SK-N-MC (cell line): ENCODE results near the gene THAP7.
"Not testable (repeated sequence)": the region's sequence is repeated elsewhere in the genome, so short reads cannot be mapped to it uniquely, and the experiment has no call there.

Experiments used
- DNase-seq: peaks from one replicate; pipeline ENCODE4 v3.0.0-alpha.2; 2011; ENCODE audit warnings: low read depth, low spot score
- H3K27ac ChIP-seq: fragments of 200-600 bp; sonication (generic); 2 replicates; pipeline ENCODE4 v1.5.1; 2016; ENCODE audit warnings: mixed run types
- H3K36me3 ChIP-seq: fragments of 200-600 bp; sonication (generic); 2 replicates; pipeline ENCODE4 v1.6.1; 2017; ENCODE audit warnings: antibody characterized with exemption, low read length, mixed read lengths; ENCODE audit not compliant: insufficient read depth
- H3K4me3 ChIP-seq: fragments of 200-600 bp; sonication (generic); 2 replicates; pipeline ENCODE4 v1.5.1; 2016
- H3K9ac ChIP-seq: fragments of 200-600 bp; sonication (generic); 2 replicates; pipeline ENCODE4 v1.8.0; 2017; ENCODE audit warnings: mixed run types, mixed read lengths; ENCODE audit not compliant: insufficient read length
- H3K9me3 ChIP-seq: fragments of 200-600 bp; sonication (generic); 2 replicates; pipeline ENCODE4 v1.6.1; 2017; ENCODE audit warnings: low read depth, mild to moderate bottlenecking, antibody characterized with exemption, low read length, moderate library complexity, mixed read lengths
- EZH2 ChIP-seq: fragments of 200-600 bp; sonication (generic); IDR thresholded peaks from one replicate; pipeline ENCODE4 v1.6.1; 2017; ENCODE audit warnings: antibody characterized with exemption
- FOXP2 ChIP-seq: optimal IDR thresholded peaks from 2 replicates; pipeline ENCODE3; 2011; ENCODE audit warnings: mild to moderate bottlenecking, moderate library complexity; ENCODE audit not compliant: insufficient read depth; ENCODE audit errors: extremely low read length, control extremely low read depth
- POLR2AphosphoS5 ChIP-seq: IDR thresholded peaks from 2 replicates; pipeline ENCODE4 v1.6.1; 2012; ENCODE audit warnings: mild to moderate bottlenecking, low read depth, low read length, borderline replicate concordance

The THAP7 gene

DNA sequence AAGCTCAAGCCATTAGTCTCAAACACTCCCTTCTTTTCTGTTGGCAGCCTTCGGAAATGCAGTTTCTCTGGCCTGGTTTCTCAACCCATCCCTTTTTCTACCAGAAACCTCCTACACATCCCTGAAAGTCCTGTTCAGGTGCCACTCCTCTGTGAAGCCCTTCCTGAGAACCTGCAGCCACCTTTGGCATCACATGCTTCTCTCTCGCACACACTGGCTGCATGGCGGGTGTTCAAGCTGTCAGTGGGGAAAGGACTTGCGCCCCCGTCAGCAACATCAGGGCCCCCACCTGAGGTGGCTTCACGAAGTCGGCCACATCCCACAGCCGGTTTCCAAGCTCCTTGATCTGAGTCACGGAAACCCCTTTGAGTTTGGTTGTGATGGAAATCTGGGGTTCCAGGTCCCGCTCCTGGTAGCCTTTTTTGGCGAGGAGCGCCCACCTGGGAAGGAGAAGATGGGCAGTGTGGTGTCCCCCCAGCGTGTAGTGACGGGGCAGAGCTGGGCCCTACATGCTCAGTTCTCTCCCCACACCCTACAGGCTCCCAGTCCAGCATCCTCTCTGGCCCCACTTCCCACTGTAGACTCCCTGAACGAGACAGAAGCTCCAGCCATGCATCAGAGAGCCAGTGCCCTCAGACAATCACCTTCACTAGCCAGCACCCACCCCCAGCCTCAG is 42.1 kb upstream of the THAP7 start:
- H3K4me3 ChIP-seq = no peak overlapping the region
- H3K9ac ChIP-seq = no peak overlapping the region
- no peaks in the 10 kb centered on the region for H3K9me3 ChIP-seq
- TF ChIP-seq EZH2 (no peak), POLR2AphosphoS5 (no peak), FOXP2 (no peak)
- no peak for DNase-seq
- no peaks in the 10 kb centered on the region for H3K36me3 ChIP-seq
- H3K27ac ChIP-seq = no peak overlapping the region

- Histone ChIP-seq H3K36me3 (no peaks in the 10 kb centered on the region), H3K27ac (no peak overlapping the region), H3K9ac (no peak overlapping the region), H3K4me3 (no peak overlapping the region), H3K9me3 (no peaks in the 10 kb centered on the region)
- no peak for DNase-seq
- TF ChIP-seq EZH2 = no peak
- no peak for TF ChIP-seq POLR2AphosphoS5
- TF ChIP-seq FOXP2 = no peak
Measured at GRCh38 chr22:21042978-21043859, 41.3 kb upstream of the THAP7 start.

DNA sequence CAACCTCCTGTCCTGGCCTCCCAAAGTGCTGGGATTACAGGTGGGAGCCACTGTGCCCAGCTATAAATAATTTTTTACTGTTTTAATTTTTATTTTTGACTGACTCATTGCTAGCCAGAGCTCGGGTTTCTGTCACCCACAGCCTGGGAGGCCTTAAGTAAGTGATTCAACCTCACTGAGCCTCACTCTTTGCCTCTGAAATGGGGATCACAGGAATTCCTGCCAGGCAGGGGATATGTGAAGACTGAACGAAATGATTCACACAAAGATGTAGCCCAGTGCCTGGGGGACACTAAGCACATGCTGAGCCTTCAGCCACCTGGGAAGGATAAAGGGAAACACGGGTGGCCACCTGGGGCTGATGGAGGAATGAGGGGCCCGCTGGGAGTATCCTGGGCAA is 40.0 kb upstream of the THAP7 start:
- H3K27ac ChIP-seq = no peak overlapping the region
- H3K36me3 ChIP-seq = no peaks in the 10 kb centered on the region

DNA sequence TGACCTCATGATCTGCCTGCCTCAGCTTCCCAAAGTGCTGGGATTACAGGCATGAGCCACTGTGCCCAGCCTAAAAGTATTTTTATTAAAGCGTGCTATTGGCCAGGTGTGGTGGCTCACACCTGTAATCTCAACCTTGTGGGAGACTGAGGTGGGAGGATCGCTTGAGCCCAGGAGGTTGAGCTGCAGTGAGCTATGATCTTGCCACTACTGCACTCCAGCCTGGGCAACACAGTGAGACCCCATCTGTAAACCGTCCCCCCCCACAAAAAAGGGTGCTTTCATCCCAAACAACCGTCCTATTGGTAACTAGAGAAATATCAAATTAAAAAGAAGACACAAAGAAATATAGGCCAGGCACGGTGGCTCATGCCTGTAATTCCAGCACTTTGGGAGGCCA is 37.2 kb upstream of the THAP7 start:
- H3K36me3 ChIP-seq, H3K27ac ChIP-seq, DNase-seq, H3K4me3 ChIP-seq, H3K9ac ChIP-seq, H3K9me3 ChIP-seq: not testable (repeated sequence)

More for the DNA sequence above, 40.0 kb upstream of the THAP7 start:
- H3K4me3 ChIP-seq = no peak overlapping the region
- TF ChIP-seq POLR2AphosphoS5 (no peak), FOXP2 (no peak), EZH2 (no peak)
- no peaks in the 10 kb centered on the region for H3K9me3 ChIP-seq
- no peak for DNase-seq
- no peak overlapping the region for H3K9ac ChIP-seq

DNA sequence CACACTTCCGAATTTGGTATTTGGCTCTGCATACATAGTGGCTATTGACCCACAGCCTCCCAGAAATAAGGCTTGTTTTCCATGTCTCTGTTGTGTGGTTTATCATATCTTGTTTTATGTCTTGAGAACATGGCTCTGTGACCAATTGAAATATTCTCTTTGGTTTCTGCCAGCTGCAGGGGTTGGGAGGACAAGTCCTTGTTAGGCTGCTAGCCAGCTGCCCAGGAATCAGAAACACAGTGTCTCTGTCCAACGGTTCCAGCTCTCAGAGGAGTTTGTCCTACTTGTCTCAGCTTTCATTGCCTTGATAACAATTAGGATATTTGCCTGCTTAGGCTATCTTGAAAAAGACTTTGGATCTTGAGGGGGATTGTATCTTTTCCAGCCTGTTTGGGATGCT is 36.5 kb upstream of the THAP7 start:
- Histone ChIP-seq H3K9me3 (no peaks in the 10 kb centered on the region), H3K36me3 (no peaks in the 10 kb centered on the region), H3K27ac (no peak overlapping the region), H3K4me3 (no peak overlapping the region), H3K9ac (no peak overlapping the region)
- TF ChIP-seq FOXP2 = no peak
- TF ChIP-seq EZH2 = no peak
- TF ChIP-seq POLR2AphosphoS5 = no peak
- DNase-seq = no peak

DNA sequence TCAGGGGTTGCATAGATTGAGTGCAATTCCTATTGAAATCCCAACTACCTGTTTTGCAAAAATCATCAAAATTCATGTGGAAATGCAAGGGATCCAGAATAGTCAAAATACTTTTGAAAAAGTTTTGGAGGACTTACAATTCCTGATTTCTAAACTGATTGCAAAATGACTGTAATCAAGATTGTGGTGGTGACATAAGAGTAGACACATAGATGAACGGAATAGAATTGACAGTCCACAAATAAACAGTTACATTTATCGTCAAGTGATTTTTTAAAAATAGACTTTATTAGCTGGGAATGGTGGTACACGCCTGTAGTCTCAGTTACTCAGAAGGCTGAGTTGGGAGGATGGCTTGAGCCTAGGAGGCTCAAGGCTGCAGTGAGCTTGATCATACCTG is 33.1 kb upstream of the THAP7 start:
- TF ChIP-seq POLR2AphosphoS5 = no peak
- no peak for TF ChIP-seq EZH2
- TF ChIP-seq FOXP2 = no peak
- no peak overlapping the region for H3K27ac ChIP-seq
- H3K9ac ChIP-seq = no peak overlapping the region

DNA sequence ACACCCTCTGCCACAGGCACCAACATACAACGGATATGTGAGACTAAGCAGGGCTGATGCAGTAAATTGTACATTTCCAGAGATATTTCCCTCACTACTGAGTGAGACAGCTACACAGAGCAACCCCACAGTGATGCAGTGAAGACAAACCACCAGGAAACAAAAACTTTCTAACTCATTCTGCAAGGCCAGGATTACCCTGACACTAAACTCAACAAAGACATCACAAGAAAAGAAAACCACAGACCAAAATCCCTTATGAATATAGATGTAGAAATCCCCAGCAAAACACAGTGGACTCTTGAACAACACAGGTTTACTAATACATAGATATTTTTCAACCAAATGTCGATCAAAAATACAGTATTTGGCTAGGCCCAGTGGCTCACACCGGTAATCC is 32.0 kb upstream of the THAP7 start:
- no peak overlapping the region for H3K27ac ChIP-seq
- DNase-seq = no peak
- no peak overlapping the region for H3K4me3 ChIP-seq
- H3K9me3 ChIP-seq = no peaks in the 10 kb centered on the region
- TF ChIP-seq EZH2 (no peak), FOXP2 (no peak), POLR2AphosphoS5 (no peak)
- H3K36me3 ChIP-seq = no peaks in the 10 kb centered on the region
- no peak overlapping the region for H3K9ac ChIP-seq

More for the DNA sequence above, 33.1 kb upstream of the THAP7 start:
- H3K36me3 ChIP-seq = no peaks in the 10 kb centered on the region
- DNase-seq = no peak
- no peaks in the 10 kb centered on the region for H3K9me3 ChIP-seq
- H3K4me3 ChIP-seq = no peak overlapping the region

- DNase-seq = no peak
- Histone ChIP-seq H3K9ac (no peak overlapping the region), H3K27ac (no peak overlapping the region), H3K9me3 (no peaks in the 10 kb centered on the region), H3K36me3 (no peaks in the 10 kb centered on the region), H3K4me3 (no peak overlapping the region)
- TF ChIP-seq POLR2AphosphoS5 (no peak), EZH2 (no peak), FOXP2 (no peak)
Measured at GRCh38 chr22:21032868-21033688, 31.2 kb upstream of the THAP7 start.
